OCI-LY1 (cell line): ENCODE results near the gene PLEK.
"Not testable (repeated sequence)": the region's sequence is repeated elsewhere in the genome, so short reads cannot be mapped to it uniquely, and the experiment has no call there.

Experiments used
- H2AFZ ChIP-seq: fragments of 200-600 bp; sonication (generic), shearing (Covaris generic); 2 replicates; pipeline ENCODE4 v1.6.0; 2014; ENCODE audit warnings: antibody characterized with exemption, mild to moderate bottlenecking, low read length
- H3F3A ChIP-seq: fragments of 200-600 bp; sonication (generic), shearing (Covaris generic); 2 replicates; pipeline ENCODE4 v1.6.0; 2014; ENCODE audit warnings: mild to moderate bottlenecking, antibody characterized with exemption, low read length, moderate library complexity; ENCODE audit not compliant: insufficient read depth
- H3K27ac ChIP-seq: fragments of 200-600 bp; sonication (generic); 2 replicates; pipeline ENCODE4 v1.5.1; 2014; ENCODE audit warnings: low read length, mixed run types, mild to moderate bottlenecking, low read depth; ENCODE audit not compliant: poor library complexity, severe bottlenecking
- H3K27me3 ChIP-seq: fragments of 200-600 bp; sonication (generic); 2 replicates; pipeline ENCODE4 v1.6.0; 2014; ENCODE audit warnings: antibody characterized with exemption, mild to moderate bottlenecking, low read length, moderate library complexity; ENCODE audit not compliant: insufficient read depth
- H3K36me3 ChIP-seq: fragments of 200-600 bp; sonication (generic); 2 replicates; pipeline ENCODE4 v1.6.1; 2014; ENCODE audit warnings: mild to moderate bottlenecking, antibody characterized with exemption, low read length, moderate library complexity, mixed read lengths; ENCODE audit not compliant: insufficient read depth
- H3K4me1 ChIP-seq: fragments of 200-600 bp; sonication (generic); 2 replicates; pipeline ENCODE4 v1.5.1; 2014; ENCODE audit warnings: mild to moderate bottlenecking, low read length, moderate library complexity; ENCODE audit not compliant: insufficient read depth, severe bottlenecking
- H3K4me2 ChIP-seq: fragments of 200-600 bp; sonication (generic), shearing (Covaris generic); 2 replicates; pipeline ENCODE4 v1.6.1; 2014; ENCODE audit warnings: low read length
- H3K4me3 ChIP-seq: fragments of 200-600 bp; sonication (generic); 2 replicates; pipeline ENCODE4 v1.5.1; 2014; ENCODE audit warnings: low read length, low read depth, mild to moderate bottlenecking, mixed read lengths; ENCODE audit not compliant: poor library complexity, severe bottlenecking
- H3K79me2 ChIP-seq: fragments of 200-600 bp; shearing (Covaris generic); 2 replicates; pipeline ENCODE4 v1.6.1; 2016; ENCODE audit warnings: mixed run types, low read length, mixed read lengths; ENCODE audit not compliant: insufficient read depth
- H3K9ac ChIP-seq: fragments of 200-600 bp; sonication (generic), shearing (Covaris generic); 2 replicates; pipeline ENCODE4 v1.6.1; 2014; ENCODE audit warnings: mild to moderate bottlenecking, low read length, mixed read lengths
- H3K9me2 ChIP-seq: fragments of 200-600 bp; sonication (generic), shearing (Covaris generic); 2 replicates; pipeline ENCODE4 v1.6.1; 2014; ENCODE audit warnings: low read depth, mild to moderate bottlenecking, low read length, mixed read lengths
- H3K9me3 ChIP-seq: fragments of 200-600 bp; shearing (Covaris generic); 2 replicates; pipeline ENCODE4 v1.6.1; 2014; ENCODE audit warnings: low read length, mixed read lengths
- H4K20me1 ChIP-seq: fragments of 200-600 bp; sonication (generic), shearing (Covaris generic); 2 replicates; pipeline ENCODE4 v1.6.0; 2016; ENCODE audit warnings: mild to moderate bottlenecking, low read length; ENCODE audit not compliant: insufficient read depth
- CTCF ChIP-seq: fragments of 200-600 bp; sonication (generic), shearing (Covaris generic); IDR thresholded peaks from 2 replicates; pipeline ENCODE4 v1.5.1; 2017; ENCODE audit warnings: mild to moderate bottlenecking, antibody characterized with exemption, low read length, moderate library complexity, mixed read lengths
- EZH2 ChIP-seq: fragments of 200-600 bp; sonication (generic), shearing (Covaris generic); IDR thresholded peaks from 2 replicates; pipeline ENCODE4 v1.8.0; 2017; ENCODE audit warnings: borderline replicate concordance, mixed run types, mild to moderate bottlenecking, antibody characterized with exemption, low read length, moderate library complexity, mixed read lengths

Gene PLEK

GRCh38 chr2:68391099-68391498 lies 26.0 kb downstream of the PLEK start:
- Histone ChIP-seq H3K36me3 (peaks cover 39% of the 10 kb centered on the region), H3K27ac (no peak overlapping the region), H3K9me3 (no peaks in the 10 kb centered on the region), H3F3A (0 out of 2 replicates have a peak, but pooled peaks cover 3% of the 10 kb centered on the region), H2AFZ (no peak overlapping the region), H3K4me2 (no peak overlapping the region), H3K4me1 (peaks cover 24% of the 10 kb centered on the region), H3K9me2 (no peaks in the 10 kb centered on the region), H3K27me3 (no peaks in the 10 kb centered on the region), H4K20me1 (no peaks in the 10 kb centered on the region), H3K9ac (no peak overlapping the region), H3K79me2 (no peaks in the 10 kb centered on the region), H3K4me3 (no peak overlapping the region)
- TF ChIP-seq EZH2 = no peak
- no peak for TF ChIP-seq CTCF

DNA sequence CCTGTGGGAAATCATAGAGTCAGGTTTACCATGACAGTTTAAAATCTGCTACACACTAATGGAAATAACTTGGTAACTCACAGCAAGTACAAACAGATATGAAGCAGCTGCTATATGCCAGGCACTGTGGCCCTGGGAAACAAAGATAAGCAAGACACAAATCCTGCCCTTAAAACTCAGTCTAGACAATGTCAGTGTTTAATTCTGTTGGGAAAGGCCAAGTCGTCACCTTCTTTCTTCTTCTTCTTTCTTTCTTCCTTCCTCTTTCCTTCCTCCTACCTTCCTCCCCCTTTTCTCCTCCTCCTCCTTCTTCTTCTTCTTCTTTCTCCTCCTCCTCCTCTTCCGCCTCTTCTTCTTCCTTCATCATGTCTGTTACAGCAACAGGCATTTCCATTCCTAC lies 26.8 kb downstream of the PLEK start:
- no peak overlapping the region for H3K4me3 ChIP-seq
- H3K9me3 ChIP-seq = no peaks in the 10 kb centered on the region
- no peak overlapping the region for H3K4me2 ChIP-seq
- no peaks in the 10 kb centered on the region for H3K9me2 ChIP-seq
- H3F3A ChIP-seq = no peaks in the 10 kb centered on the region
- H3K4me1 ChIP-seq = peaks cover 19% of the 10 kb centered on the region
- no peaks in the 10 kb centered on the region for H4K20me1 ChIP-seq
- H3K27me3 ChIP-seq = no peaks in the 10 kb centered on the region
- H3K9ac ChIP-seq = no peak overlapping the region
- no peaks in the 10 kb centered on the region for H3K79me2 ChIP-seq
- H3K27ac ChIP-seq = no peak overlapping the region
- TF ChIP-seq CTCF = no peak
- TF ChIP-seq EZH2 = no peak
- H2AFZ ChIP-seq = no peak overlapping the region
- peaks cover 42% of the 10 kb centered on the region for H3K36me3 ChIP-seq

DNA sequence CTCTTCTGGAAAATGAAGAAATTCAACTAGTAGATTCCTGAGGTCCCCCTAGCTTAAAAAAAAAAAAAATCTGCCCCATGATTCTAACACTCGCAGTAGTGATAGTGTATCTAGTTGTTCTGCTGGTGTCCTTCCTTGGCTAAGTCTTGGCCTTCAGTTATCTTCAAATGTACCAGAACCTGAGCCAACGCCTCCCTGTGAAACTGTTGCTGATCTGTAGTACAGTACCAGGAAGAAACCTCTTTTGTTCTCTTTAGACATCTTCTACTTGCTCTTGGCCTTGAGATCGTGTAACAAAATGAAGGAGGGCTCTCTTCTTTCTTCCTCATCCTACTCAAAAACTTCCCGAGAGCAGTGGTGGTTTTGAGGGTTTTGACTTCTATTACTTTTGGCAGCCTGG lies 31.0 kb downstream of the PLEK start:
- Histone ChIP-seq H4K20me1 (no peaks in the 10 kb centered on the region), H3K27me3 (no peaks in the 10 kb centered on the region), H2AFZ (no peak overlapping the region), H3K79me2 (no peaks in the 10 kb centered on the region), H3K9me3 (no peaks in the 10 kb centered on the region), H3F3A (no peaks in the 10 kb centered on the region), H3K36me3 (peaks cover 43% of the 10 kb centered on the region), H3K9ac (no peak overlapping the region), H3K27ac (no peak overlapping the region), H3K9me2 (no peaks in the 10 kb centered on the region), H3K4me3 (no peak overlapping the region), H3K4me1 (no peaks in the 10 kb centered on the region), H3K4me2 (no peak overlapping the region)
- TF ChIP-seq EZH2 (no peak), CTCF (no peak)

DNA sequence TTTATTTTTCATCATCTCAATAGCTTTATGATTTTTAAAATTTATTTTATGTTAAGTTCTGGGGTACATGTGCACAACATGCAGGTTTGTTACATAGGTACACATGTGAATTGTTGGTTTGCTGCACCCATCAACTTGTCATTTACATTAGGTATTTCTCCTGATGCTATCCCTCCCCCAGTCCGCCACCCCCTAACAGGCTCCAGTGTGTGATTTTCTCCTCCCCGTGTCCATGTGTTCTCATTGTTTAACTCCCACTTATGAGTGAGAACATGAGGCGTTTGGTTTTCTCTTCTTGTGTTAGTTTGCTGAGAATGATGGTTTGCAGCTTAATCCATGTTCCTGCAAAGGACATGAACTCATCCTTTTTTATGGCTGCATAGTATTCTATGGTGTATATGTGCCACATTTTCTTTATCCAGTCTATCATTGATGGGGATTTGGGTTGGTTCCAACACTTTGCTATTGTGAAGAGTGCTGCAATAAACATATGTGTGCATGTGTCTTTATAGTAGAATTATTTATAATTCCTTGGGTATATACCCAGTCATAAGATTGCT lies 32.7 kb downstream of the PLEK start:
- not testable (repeated sequence) for H3K9me3 ChIP-seq, H3K9me2 ChIP-seq, H3K79me2 ChIP-seq

More for the DNA sequence above, 32.7 kb downstream of the PLEK start:
- peaks cover 39% of the 10 kb centered on the region for H3K36me3 ChIP-seq
- not testable (repeated sequence) for H3K27me3 ChIP-seq, H2AFZ ChIP-seq, H3K4me1 ChIP-seq, H3F3A ChIP-seq, H3K9ac ChIP-seq, H4K20me1 ChIP-seq, H3K27ac ChIP-seq, H3K4me3 ChIP-seq, H3K4me2 ChIP-seq
